ENCODE data around the gene SWI5.

The SWI5 gene

DNA sequence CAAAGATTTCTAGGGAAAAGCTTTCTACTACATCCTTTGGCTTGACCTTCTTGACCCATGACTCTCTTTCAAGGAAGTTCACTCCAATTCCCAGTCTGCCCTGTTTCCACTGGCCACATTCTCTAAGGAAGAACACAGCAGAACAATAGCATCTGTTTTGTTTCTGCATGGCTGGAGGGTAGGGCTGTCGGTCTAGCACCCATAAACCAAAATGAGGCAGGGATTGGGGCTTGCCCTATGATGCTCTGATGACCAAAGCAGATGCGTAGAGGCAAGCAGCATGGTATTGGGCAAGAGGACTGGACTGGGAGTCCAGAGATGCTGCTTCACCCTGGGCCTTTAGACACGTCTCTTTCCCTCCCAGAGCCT is 24.4 kb upstream of the SWI5 start:
- peaks cover 27% of the 10 kb centered on the region for H4K20me1 ChIP-seq
- peak overlapping the region; percentile 100 for H3K4me2 ChIP-seq
- H3K9me3 ChIP-seq: no peaks in the 10 kb centered on the region
- H3K27me3 ChIP-seq: peaks cover 12% of the 10 kb centered on the region; the same call in 1 of the 2 replicates
- H3K36me3 ChIP-seq: peaks cover 27% of the 10 kb centered on the region
- peaks cover 39% of the 10 kb centered on the region for H3K4me1 ChIP-seq
- TF ChIP-seq Cebpa-rat (IDR thresholded peaks at IDR 0.05): no peak
- no peak overlapping the region for H3K27ac ChIP-seq
- peak overlapping the region; percentile 80 for H3K4me3 ChIP-seq
- 0 out of 2 replicates have a peak overlapping the region, but pooled peaks have one; percentile 81 for H3K9ac ChIP-seq

DNA sequence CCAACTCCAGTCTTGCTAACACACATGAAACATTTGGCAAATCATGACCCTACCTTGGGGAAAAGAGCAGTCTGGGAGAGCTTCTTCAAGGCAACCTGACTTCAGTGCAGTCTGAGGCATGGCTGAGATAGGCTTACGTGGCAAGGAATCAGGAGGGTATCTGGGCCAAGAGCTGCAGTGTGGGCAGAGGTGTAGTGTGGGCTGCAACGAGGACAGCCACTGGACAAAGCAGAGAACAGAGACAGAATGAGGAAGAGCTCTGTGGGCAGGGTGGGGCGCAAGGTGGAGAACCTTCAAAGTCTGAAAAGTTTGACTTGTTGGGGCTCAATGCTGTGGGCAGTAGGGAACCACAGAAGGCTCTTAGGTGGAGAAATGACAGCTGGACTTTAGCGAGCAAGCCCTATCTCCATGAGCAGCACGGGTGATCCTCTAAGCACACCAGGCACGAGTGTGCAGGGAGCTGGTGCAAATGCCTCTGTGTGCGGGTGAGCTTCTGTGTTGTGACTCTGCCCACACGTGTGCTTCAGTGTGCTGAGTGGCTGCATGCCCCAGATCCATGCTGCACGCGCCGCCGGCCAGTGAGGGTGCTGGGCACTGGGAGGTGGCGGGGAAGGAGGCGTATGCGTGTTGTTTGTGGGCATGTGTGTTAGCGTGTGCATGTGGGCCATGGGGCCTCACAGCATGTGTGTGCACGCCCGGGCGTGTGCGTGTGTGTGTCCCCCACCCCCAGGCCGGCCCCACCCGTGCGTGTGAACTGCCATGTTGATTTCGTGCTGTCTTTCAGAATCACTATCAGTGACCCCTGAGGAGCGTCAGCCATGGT is 23.5 kb upstream of the SWI5 start:
- TF ChIP-seq Cebpa-rat (IDR thresholded peaks at IDR 0.05): no peak
- Histone ChIP-seq H3K27ac (no peak overlapping the region), H3K4me1 (peaks cover 39% of the 10 kb centered on the region), H3K9ac (no peak overlapping the region), H3K9me3 (no peaks in the 10 kb centered on the region), H3K36me3 (peaks cover 35% of the 10 kb centered on the region), H4K20me1 (peaks cover 35% of the 10 kb centered on the region), H3K4me2 (peak overlapping the region; percentile 100), H3K27me3 (peaks cover 12% of the 10 kb centered on the region; the same call in 1 of the 2 replicates), H3K4me3 (0 out of 2 replicates have a peak overlapping the region, but pooled peaks have one; percentile 80)

DNA sequence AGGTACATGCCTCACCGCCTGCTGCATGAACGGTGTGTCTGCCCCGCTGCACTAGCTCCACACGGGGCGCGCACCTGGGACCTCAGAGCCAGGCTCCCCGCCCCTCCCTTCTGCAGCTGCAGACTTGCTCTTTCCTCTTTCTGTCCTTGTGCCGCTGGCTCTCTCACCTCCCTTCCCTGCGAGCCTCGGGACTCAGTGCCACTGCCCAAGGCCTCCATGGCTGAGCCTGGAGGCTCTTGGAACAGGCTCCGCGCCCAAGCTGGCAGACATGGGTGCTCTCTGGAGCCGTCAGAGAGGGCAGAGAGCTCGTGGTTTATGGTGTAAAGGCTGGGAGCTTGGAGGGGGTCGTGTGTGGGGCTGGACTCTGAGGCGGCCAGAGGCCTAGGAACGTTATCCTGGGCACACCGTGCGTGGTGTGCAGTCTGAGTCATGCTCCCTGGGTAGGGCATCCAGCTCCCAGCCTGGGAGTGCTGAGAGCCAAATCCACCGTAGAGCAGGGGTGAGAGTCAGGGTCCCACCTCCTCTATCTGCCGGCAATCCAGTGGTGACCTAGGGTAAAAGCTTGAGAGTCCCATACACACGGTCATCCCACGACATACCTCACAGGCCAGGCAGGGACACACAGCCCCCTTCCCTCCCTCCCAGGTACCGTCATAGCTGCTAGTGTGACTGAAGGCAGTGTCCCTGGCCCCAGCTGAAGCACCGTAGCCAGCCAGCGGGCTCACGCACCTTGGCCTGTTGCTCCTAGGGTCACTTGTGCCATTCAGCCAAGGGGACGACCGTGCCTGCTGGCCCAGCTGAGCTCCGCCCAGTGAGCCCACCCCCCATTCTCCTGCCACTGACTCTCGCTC is 22.7 kb upstream of the SWI5 start:
- Histone ChIP-seq H4K20me1 (peaks cover 40% of the 10 kb centered on the region), H3K4me1 (peaks cover 39% of the 10 kb centered on the region), H3K36me3 (peaks cover 43% of the 10 kb centered on the region), H3K4me3 (no peak overlapping the region), H3K27ac (no peak overlapping the region), H3K9me3 (no peaks in the 10 kb centered on the region), H3K27me3 (peaks cover 12% of the 10 kb centered on the region; the same call in 1 of the 2 replicates), H3K4me2 (peak overlapping the region; percentile 100), H3K9ac (no peak overlapping the region)
- TF ChIP-seq Cebpa-rat (IDR thresholded peaks at IDR 0.05): no peak

DNA sequence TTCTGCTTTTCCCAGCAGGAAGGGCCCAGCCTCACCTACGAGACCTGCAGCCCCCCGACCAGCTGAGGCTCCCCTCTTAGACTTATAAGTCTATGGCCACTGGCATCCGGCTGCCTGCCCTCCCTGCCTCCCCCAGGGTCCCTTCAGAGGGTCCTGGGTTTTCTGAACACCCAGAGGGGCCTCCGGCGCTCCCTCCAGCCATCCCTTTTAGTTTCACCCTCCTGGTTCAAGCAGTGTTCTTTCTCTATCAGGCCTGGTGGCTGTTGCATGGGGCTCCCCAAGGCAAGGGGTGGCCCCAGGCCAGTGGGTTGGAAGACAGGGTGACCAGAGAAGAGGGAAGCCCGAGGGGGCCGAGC is 22.1 kb upstream of the SWI5 start:
- H3K36me3 ChIP-seq: peaks cover 49% of the 10 kb centered on the region
- H3K4me3 ChIP-seq: no peak overlapping the region
- H3K27ac ChIP-seq: no peak overlapping the region
- H4K20me1 ChIP-seq: peaks cover 40% of the 10 kb centered on the region
- peaks cover 39% of the 10 kb centered on the region for H3K4me1 ChIP-seq
- H3K27me3 ChIP-seq: peaks cover 12% of the 10 kb centered on the region; the same call in 1 of the 2 replicates
- H3K9ac ChIP-seq: no peak overlapping the region
- no peaks in the 10 kb centered on the region for H3K9me3 ChIP-seq
- no peak overlapping the region for H3K4me2 ChIP-seq
- no peak for TF ChIP-seq Cebpa-rat (IDR thresholded peaks at IDR 0.05)

DNA sequence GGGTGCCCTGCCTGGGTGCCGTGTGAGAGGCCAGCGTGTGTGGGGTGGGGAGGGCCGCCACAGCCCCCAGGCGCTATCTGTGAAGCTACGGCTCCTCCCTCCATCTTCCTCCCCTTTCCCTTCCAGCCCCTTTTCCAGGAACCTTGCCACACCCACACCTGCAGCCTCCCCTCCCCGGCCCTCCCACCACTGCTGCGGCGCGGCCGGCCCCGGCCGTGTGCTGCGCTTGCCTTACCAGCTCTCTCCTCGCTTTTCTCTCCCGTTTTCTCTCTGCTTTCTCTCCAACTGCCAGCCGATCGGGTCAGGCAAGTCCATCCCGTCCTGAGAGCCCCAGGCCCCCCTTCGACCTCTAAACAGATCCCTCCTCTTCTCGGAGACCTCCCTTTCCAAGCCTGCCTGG is 21.7 kb upstream of the SWI5 start:
- Histone ChIP-seq H4K20me1 (peaks cover 40% of the 10 kb centered on the region), H3K4me3 (no peak overlapping the region), H3K36me3 (peaks cover 53% of the 10 kb centered on the region), H3K27ac (no peak overlapping the region), H3K4me2 (no peak overlapping the region), H3K9ac (no peak overlapping the region), H3K4me1 (peaks cover 39% of the 10 kb centered on the region), H3K27me3 (peaks cover 12% of the 10 kb centered on the region; the same call in 1 of the 2 replicates), H3K9me3 (no peaks in the 10 kb centered on the region)
- TF ChIP-seq Cebpa-rat (IDR thresholded peaks at IDR 0.05): no peak

DNA sequence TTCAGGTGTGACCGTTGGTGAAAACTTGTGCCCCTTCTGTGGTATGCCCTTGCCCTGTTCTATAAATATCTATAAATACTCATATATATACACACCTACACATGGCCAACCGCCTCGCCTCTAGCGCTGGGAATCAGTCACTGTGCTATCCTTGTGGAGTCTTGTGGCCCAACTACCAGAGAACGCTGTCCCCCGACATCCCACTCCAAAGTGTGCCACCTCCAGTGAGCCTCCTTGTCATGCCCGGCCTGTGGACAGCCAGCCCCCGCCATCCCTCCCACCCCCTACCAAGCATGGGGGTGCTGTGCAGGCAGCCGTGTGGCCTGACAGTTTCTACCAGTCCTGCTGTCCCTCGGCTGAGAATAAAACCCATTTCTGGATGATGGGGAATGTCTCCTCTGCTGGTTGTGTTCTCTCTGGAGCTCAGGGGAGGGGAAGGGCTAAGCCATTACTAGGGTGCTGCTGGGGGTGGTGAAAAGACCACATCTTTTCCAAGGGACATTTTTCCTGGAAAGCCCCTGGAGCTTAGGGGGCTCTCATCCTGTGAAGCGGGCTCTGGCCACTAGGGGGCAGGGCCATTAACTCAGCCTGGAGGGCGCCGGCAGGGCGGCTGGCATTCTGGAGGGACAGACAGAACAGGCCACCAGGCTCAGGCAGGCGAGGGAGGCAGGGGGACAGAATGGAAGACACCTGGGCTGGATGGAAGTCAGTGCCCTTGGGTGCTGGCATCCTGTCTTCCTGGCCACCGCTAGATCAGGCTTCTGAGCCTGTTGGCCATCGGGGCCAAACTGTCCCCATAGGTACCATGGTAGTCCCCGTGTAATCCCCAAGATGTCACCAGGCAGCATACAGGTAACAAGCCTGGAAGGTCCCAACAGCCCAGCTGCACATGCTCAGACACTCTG is 21.0 kb upstream of the SWI5 start:
- no peak overlapping the region for H3K4me3 ChIP-seq
- no peak overlapping the region for H3K27ac ChIP-seq
- H3K9me3 ChIP-seq: no peaks in the 10 kb centered on the region
- no peak for TF ChIP-seq Cebpa-rat (IDR thresholded peaks at IDR 0.05)
- peaks cover 40% of the 10 kb centered on the region for H4K20me1 ChIP-seq
- peaks cover 61% of the 10 kb centered on the region for H3K36me3 ChIP-seq
- H3K9ac ChIP-seq: no peak overlapping the region
- no peak overlapping the region for H3K4me2 ChIP-seq
- peaks cover 34% of the 10 kb centered on the region for H3K4me1 ChIP-seq
- peaks cover 12% of the 10 kb centered on the region; the same call in 1 of the 2 replicates for H3K27me3 ChIP-seq

DNA sequence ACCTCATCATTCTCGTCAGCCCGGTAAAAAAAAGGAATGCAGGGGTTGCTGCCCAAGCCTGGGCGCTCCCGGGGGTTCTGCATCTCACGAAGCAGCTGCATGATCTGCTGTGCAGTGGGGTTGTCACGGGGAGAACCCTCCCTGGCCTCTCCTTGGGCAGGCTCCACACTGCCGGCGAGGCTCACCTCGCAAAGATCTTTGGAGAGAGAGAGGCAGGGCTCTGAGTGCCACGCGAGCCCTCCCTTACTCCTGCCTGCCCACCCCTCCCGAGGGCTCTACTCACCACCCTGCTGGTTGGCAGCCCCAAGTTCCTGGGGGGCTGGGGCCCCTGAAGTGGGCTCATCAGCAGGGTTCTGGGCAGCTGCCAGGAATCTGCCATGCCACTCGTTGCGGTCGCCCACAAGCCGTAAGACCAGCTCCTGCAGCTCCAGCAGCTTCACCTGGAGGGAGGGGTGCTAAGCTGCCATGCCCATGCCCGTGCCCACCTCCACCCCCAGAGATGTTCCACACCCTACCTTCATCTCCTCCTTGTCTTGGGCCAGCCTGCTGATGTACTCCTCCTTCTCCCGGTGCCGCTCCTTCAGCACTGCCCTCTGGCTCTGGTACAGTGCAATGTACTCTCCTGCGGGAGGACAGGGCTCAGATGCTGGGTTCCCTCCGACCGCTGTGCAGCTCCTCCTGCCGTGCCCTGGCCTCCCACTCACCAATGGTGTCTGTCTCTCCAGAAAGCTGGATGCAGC is 18.8 kb upstream of the SWI5 start:
- Histone ChIP-seq H3K36me3 (peaks cover 82% of the 10 kb centered on the region), H3K4me3 (no peak overlapping the region), H4K20me1 (peaks cover 36% of the 10 kb centered on the region), H3K4me2 (no peak overlapping the region), H3K9ac (no peak overlapping the region), H3K4me1 (peaks cover 16% of the 10 kb centered on the region), H3K27ac (no peak overlapping the region), H3K9me3 (no peaks in the 10 kb centered on the region), H3K27me3 (no peaks in the 10 kb centered on the region; the same call in 1 of the 2 replicates)
- TF ChIP-seq Cebpa-rat (IDR thresholded peaks at IDR 0.05): no peak

DNA sequence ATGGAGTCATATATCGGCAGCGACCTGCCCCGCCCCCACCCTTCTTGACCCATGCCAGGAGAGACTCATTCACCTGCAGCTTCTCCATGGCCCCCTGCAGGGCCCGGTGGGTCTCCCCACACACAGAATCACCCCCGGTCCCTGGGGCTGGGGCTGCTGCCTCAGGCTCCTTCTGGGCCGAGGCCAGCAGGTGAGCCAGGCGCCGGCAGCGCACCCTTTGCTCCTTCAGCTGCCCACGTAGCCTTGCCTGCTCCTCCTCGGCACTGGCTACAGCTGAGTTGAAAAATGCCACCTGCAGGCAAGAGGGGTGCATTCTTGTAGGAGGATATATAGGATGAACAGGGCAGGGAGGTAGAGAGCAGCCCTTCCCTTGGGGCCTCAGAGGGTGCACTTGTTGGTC is 18.2 kb upstream of the SWI5 start:
- peaks cover 30% of the 10 kb centered on the region for H4K20me1 ChIP-seq
- no peak overlapping the region for H3K9ac ChIP-seq
- no peaks in the 10 kb centered on the region for H3K9me3 ChIP-seq
- H3K4me3 ChIP-seq: no peak overlapping the region
- H3K4me1 ChIP-seq: peaks cover 9% of the 10 kb centered on the region
- H3K36me3 ChIP-seq: peaks cover 89% of the 10 kb centered on the region
- TF ChIP-seq Cebpa-rat (IDR thresholded peaks at IDR 0.05): no peak
- no peaks in the 10 kb centered on the region for H3K27me3 ChIP-seq
- H3K27ac ChIP-seq: no peak overlapping the region
- H3K4me2 ChIP-seq: no peak overlapping the region

DNA sequence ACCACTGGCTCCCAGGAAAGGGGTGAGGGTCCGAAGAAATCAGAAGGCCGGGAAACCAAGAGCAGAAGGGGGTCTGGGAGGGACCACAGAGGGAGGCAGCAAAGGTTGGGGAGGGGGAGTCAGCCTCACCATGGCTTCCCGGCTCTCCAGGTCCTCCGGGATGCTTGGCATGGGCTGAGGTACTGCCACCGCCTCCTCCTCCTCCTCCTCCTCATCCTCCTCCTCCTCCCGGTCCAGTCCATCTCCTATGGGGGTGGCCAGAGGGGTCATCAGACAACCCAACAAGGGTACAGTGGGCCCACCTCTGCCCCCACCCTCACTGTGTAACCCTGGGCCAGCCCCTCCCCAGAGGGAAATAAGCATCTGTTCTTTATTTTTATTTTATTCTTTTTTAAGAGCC is 17.8 kb upstream of the SWI5 start:
- no peak overlapping the region for H3K27ac ChIP-seq
- H3K4me2 ChIP-seq: no peak overlapping the region
- H3K9me3 ChIP-seq: no peaks in the 10 kb centered on the region
- peaks cover 5% of the 10 kb centered on the region for H3K4me1 ChIP-seq
- TF ChIP-seq Cebpa-rat (IDR thresholded peaks at IDR 0.05): no peak
- H3K4me3 ChIP-seq: no peak overlapping the region
- peaks cover 90% of the 10 kb centered on the region for H3K36me3 ChIP-seq
- H3K27me3 ChIP-seq: no peaks in the 10 kb centered on the region
- H3K9ac ChIP-seq: no peak overlapping the region
- peaks cover 26% of the 10 kb centered on the region; the same call in 1 of the 2 replicates for H4K20me1 ChIP-seq

Measured in BLaER1 (cell line).